Activated CD4-positive, alpha-beta T cell treated with anti-CD3 and anti-CD28 coated beads for 24 hours (primary cell): Measurements from ENCODE around the gene PRDM5.

Experiments
- DNase-seq, 2 donors: peaks; one replicate each; pipeline ENCODE4 v3.0.0-alpha.2; 2020; ENCODE audit warnings: low read depth in 2 of 2

Gene PRDM5

GRCh38 chr4:120856294-120856693 is 66.2 kb downstream of the PRDM5 start:
- DNase-seq = no peak

GRCh38 chr4:120855307-120856001 is 67.1 kb downstream of the PRDM5 start:
- no peak for DNase-seq

- no peak for DNase-seq
Measured at GRCh38 chr4:120853161-120853935, 69.2 kb downstream of the PRDM5 start.

GRCh38 chr4:120850018-120850599 is 72.4 kb downstream of the PRDM5 start:
- no peak for DNase-seq

- DNase-seq = no peak
Measured at GRCh38 chr4:120847019-120847582, 75.4 kb downstream of the PRDM5 start.

GRCh38 chr4:120844528-120844921 is 78.0 kb downstream of the PRDM5 start:
- no peak for DNase-seq

GRCh38 chr4:120843849-120844527 is 78.5 kb downstream of the PRDM5 start:
- DNase-seq = no peak

- no peak for DNase-seq
Measured at GRCh38 chr4:120842031-120842430, 80.5 kb downstream of the PRDM5 start.

GRCh38 chr4:120841580-120841979 is 80.9 kb downstream of the PRDM5 start:
- no peak for DNase-seq

GRCh38 chr4:120839974-120840751 is 82.4 kb downstream of the PRDM5 start:
- no peak for DNase-seq

GRCh38 chr4:120839334-120839973 is 83.1 kb downstream of the PRDM5 start:
- no peak for DNase-seq

- DNase-seq = no peak
Measured at GRCh38 chr4:120838784-120839183, 83.7 kb downstream of the PRDM5 start.

GRCh38 chr4:120837656-120838055 is 84.9 kb downstream of the PRDM5 start:
- DNase-seq = no peak

GRCh38 chr4:120835342-120835741 is 87.2 kb downstream of the PRDM5 start:
- no peak for DNase-seq

- no peak for DNase-seq
Measured at GRCh38 chr4:120830204-120830603, 92.3 kb downstream of the PRDM5 start.

GRCh38 chr4:120829113-120829831 is 93.3 kb downstream of the PRDM5 start:
- no peak for DNase-seq

- no peak for DNase-seq
Measured at GRCh38 chr4:120826853-120827252, 95.7 kb downstream of the PRDM5 start.

GRCh38 chr4:120826449-120826848 is 96.1 kb downstream of the PRDM5 start:
- no peak for DNase-seq

- no peak for DNase-seq
Measured at GRCh38 chr4:120824946-120825345, 97.6 kb downstream of the PRDM5 start.

GRCh38 chr4:120821977-120822376 is 100.5 kb downstream of the PRDM5 start:
- no peak for DNase-seq
